GM10266 (cell line): Measurements from ENCODE around the gene DTNBP1.

Experiments
- DNase-seq: peaks from one replicate; pipeline ENCODE4 v3.0.0; 2012; ENCODE audit errors: extremely low spot score
- TF ChIP-seq, protein P1 (sequence below): IDR thresholded peaks from 2 replicates; pipeline ENCODE4 v1.5.1; 2012; ENCODE audit warnings: mild to moderate bottlenecking, low read depth; ENCODE audit not compliant: control insufficient read depth, insufficient read depth; ENCODE audit errors: missing control alignments

The DTNBP1 gene

DNA sequence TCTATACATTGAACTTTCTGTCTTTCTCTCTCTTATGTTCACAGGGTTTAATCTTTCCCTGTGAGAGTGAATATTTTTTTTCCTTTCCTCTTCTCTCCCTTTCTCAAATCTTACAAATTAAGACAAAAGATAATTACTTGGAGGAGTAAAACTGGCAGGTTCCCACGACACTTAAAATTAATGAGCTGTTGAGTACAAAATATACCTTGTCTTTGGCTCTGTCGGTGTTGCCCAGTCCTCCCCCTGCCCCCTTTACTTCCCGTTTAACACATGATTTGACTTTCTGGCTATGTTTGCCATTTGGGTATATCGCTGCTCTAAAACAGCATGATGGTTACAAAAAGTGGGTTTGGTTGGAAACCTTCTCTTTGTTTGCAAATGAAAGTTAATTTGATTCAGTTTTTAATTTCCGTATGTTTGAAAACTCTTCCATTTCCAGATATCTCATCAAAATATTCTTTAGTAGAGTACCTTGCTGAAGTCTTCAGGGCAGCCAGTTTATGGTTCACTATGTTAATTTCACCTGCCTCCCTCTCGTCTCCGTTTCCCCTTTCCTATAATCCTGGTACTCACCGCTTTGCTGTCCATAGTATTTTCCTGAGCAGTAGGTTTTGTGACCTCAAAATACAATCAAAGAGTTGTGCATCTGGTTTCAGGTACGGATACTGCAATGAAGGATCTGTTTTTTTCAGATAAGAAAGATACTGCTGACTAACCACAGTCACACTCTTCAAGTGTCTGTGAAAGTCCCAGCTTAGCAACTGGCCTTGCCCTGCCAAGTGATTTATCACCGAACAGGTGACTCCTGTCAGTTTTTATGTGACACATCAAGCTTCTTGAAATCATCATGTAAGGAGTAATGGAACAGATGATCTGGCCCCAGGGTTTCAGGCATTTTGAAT, 181.2 kb downstream of the DTNBP1 start:
- DNase-seq = peak; percentile 53
- TF ChIP-seq, protein P1, sequence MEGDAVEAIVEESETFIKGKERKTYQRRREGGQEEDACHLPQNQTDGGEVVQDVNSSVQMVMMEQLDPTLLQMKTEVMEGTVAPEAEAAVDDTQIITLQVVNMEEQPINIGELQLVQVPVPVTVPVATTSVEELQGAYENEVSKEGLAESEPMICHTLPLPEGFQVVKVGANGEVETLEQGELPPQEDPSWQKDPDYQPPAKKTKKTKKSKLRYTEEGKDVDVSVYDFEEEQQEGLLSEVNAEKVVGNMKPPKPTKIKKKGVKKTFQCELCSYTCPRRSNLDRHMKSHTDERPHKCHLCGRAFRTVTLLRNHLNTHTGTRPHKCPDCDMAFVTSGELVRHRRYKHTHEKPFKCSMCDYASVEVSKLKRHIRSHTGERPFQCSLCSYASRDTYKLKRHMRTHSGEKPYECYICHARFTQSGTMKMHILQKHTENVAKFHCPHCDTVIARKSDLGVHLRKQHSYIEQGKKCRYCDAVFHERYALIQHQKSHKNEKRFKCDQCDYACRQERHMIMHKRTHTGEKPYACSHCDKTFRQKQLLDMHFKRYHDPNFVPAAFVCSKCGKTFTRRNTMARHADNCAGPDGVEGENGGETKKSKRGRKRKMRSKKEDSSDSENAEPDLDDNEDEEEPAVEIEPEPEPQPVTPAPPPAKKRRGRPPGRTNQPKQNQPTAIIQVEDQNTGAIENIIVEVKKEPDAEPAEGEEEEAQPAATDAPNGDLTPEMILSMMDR = no peak

DNA sequence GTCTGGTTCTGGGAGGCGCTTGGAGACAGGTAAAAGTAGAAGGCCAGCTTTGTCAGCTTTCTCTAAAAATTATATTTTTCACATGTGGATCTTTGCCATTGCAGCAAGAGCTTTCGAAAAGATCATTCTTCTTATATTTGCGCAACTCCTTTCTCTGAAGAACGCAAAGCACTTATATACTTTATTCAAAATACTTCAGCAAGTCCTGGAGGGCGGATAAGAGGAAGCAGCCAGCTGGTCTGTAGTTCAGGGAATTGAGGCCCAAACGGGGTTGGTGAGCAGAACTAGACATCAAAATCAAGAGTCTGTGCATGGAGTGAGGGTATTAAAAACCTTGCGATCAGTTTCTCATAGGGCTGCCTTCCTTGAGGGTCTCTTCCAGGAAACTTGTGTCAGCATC, 182.3 kb downstream of the DTNBP1 start:
- DNase-seq = no peak
- TF ChIP-seq, protein P1 = no peak

DNA sequence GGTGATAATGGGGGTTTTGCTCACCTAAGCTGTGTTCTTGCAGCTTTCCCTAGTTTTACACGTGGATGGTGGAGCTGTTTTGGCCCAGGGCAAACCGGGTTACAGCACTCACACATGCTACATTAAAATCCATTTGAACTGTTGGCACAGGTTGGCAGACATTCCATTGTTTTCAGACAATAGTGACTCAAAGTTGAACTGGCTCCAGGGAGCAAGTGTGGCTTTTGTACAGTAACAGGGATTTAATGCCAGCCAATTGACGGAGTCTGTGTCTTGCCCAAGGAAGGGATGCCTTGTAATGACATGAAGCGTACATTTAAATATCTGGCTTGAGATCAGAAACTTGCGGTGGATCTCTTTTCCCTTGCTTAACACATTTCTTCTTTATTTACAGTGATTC, 183.1 kb downstream of the DTNBP1 start:
- TF ChIP-seq, protein P1 = no peak
- DNase-seq = no peak

DNA sequence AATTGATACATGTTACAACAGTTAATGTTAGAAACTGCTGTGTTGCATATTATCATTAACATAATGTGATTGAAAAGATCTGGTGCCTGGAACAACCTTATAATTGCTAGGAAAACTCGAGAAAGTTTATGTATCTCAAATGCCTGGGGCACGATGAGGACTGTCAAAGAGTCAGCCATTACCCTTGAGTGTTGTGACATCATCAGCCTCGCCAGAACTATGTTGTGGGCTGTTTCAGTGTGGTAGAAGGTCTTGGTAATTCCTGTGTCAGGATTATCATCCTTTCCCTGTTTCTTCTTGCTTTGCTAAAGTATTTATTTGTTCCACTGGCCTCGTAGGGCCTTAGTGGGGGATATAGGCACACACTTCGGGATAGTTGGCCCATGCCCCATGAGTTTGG, 185.1 kb downstream of the DTNBP1 start:
- TF ChIP-seq, protein P1 = no peak
- no peak for DNase-seq

DNA sequence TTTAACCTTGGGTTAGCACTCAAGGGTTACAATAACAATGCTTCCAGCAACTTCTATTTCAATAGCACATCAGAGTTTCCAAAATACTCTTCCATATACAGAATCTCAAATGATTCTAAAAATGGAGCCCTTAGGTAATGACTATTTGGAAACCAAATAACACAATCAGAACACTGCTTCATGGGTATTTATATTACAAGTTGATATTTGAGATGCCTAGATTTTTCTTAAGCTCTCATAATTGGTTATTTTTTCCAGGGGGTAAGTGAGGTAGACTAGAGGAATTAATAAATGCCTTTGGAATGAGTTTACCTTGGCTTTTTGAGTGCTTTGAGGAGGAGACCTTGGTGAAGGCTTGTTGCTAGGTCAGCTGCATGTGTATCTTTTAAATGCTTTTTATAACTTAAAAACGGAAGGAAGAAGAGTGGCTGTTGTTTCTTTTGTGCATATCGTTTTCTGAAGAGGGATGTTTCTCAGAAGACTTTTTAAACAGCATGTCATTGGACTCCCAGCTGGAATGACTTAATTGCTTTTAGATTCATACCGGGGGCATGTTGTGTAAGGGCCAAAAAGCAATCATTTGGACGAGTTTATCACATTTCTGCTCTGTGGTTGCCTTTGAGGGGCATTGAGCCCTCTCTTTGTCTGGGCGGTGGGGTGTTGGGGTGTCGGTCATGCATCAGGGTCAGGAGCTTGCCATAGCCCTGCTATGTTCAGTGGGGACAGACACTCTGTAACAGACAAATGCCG, 186.0 kb downstream of the DTNBP1 start:
- TF ChIP-seq, protein P1 = no peak

DNA sequence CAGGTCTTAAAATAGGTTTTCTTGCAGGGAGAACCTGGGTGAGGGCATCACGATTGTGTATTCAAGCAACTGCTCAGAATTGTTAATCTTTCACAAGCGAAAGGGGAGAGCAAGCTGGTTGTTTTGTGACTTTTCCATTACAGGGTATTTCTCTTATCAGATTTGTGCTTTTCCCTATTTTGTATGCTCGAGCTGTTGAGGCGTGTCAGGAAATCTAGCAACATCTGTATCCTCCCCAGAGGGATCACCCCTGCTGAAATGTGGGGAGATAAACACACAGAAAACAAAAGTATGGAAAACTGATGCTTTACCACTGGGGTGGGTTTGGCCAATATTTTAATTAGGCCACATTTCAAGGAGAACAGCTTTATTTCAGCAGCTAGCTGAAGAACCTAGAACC, 187.0 kb downstream of the DTNBP1 start:
- DNase-seq = no peak

More for the DNA sequence above, 186.0 kb downstream of the DTNBP1 start:
- DNase-seq = no peak

More for the DNA sequence above, 187.0 kb downstream of the DTNBP1 start:
- TF ChIP-seq, protein P1 = no peak
